ENCODE measurements around the gene AQP1.

GRCh38 chr7:30970594-30971094 is 59.0 kb downstream of the AQP1 start:
- no peak for TF ChIP-seq POLR2A (IDR thresholded peaks at IDR 0.05)
- no peak for TF ChIP-seq CTCF (IDR thresholded peaks at IDR 0.05)
- no peak for TF ChIP-seq POLR2AphosphoS5 (IDR thresholded peaks at IDR 0.05)

All from gastroesophageal sphincter (tissue), 3 donors.